NCI-H2196 treated with DMSO at 0.1 percent for 48 hours (cell line): ENCODE results near the gene FOXC1.

Source experiments
- DNase-seq: peaks from one replicate; lab custom pipeline; 2025; ENCODE audit not compliant: unreplicated experiment; lab: John Stamatoyannopoulos, UW

FOXC1 gene

DNA sequence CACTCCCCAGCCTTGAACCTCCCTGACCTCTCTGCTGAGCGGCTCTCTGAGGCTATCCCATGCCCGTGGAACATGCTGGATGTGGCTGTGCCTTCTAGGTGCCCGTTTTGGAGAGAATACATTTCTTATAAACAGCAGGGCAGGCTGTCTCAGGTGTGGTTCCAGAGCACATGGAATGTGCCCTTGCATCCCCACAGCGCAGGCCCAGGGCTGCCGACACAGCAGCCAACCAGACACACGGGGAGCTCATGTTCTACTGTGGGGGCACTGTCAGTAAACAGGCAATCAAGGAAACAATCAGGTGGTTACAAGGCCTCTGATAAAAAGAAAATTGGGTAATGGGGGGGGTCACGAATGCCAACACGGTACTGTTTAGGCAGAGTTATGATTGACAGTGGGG is 30.8 kb downstream of the FOXC1 start:
- DNase-seq = no peak

DNA sequence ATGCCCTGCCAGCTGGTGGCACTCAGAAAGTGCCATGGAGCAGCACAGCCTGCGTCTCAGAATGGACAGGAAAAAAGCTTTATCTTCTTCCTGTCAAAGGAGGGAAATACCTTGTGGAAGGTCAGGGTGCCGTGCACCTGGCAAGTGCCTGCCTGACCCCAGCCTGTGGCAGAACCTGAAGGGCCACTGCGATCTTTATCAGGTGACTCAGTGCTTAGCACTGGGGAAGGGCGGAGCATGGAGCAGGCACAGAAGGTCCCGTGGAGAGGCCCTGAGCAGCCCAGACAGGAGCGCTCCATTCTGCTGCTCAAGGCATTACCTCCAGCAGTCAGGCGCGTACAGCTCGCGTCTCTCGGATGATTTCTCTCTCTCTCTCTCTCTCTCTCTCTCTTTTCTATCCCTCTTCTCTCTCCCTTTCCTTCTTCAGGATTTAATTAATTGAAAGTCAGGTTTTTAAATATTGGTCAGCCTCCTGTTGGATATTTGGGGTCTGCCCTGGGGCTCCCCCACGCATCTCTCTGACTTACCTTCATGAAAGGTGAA is 31.7 kb downstream of the FOXC1 start:
- DNase-seq = no peak

DNA sequence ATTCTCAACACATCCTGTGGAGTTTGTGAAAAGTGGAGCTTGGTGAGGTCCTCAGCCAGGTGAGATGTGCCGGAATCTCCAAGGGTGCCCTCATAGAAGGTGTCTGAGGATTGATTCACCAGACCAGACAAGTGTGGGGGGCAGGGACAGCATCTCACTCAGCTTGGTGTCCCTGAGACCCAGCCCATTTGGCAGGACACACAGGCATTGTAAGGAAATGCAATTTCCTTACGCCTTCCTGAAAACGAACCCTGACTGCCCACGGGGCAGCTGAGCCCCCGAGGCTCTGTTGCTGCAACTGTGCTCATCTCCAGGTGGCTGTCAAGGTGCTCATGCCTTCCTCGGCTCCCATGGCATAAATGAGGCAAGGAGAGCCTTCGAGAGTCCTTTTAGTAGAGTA is 33.4 kb downstream of the FOXC1 start:
- DNase-seq = no peak

DNA sequence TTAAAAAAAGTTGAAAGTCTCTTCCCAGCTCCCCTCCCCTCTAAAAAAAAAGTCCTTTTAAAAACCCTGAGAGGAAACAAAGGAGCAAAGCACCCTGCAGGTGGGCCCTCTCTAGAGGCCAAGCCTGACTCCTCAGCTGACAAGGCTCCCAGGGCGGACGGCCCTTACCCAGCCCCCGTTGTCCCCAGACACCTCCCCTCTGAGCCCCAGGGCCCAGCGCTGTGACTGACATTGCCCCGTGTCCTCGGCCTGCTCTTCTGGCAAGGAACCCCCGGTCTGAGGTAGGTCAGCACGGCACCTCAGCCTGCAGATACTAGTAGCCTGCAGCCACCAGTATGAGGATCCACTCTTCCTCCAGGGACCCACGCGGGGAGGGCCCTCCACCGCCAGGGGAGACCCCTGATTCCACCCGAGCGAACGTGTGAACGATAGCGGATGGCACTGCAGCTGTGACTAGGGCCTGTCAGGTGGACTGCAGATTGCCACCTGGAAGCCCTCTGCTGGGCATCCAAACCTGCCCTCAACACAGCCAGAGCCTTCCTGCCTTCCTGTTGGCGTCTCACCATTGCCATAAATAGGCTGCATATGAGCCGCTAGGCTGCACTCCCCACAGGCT is 34.2 kb downstream of the FOXC1 start:
- DNase-seq = no peak

DNA sequence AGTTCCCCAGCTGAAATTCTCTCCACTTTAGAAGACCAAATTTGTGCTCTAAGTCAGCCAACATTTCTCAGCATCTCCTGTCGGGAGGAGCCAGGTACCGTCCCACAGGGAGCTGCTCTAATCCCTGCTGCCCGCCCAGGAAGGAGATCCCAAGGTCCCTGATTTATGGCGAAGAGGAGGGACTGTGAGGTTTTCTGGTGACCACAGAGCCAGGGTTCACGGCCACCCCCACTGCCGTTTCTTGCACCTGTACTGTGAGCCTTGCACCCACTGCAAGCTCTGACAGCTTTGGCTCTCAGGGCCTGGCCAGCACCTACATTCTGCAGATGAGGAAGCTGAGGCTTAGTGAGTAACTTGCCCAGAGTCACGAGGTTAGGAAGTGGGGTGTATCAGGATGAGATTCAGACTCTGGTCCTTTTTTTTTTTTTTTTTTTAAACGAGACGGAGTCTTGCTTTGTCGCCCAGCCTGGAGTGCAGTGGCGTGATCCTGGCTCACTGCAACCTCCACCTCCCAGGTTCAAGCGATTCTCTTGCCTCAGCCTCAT is 34.9 kb downstream of the FOXC1 start:
- no peak for DNase-seq

DNA sequence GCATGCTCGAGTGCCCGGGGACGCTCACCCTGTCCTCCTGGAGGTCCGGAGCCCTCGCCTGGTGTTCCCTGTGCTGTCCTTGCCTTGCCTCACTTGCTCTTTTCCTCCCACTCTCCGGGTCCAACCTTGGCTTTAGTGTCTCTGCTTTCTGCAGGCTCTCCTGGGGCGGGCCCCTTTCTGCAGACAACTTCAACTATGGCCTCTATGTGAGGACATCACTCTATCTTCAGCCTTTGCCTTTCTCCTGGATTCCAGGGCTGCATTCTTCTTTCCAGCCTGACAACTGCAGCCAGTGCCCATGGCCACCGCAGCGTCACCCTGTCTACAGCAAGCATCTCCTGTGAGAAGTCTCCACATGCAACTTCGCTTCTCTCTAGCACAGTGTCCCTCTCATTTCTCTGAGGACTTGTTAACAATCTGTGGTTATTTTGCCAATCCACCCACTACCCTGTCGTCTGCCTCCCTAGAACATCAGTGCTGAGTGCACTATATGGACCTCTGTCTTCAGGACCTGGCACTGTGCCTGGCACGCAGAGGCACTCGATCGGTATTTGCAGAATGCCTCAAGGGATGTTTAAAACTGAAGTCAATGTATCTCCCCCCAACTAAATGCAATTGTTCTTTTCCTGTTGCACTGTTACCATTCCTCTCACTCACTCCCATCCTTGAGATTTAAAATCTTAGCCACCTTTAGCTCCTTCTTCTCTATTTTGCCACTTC is 35.9 kb downstream of the FOXC1 start:
- DNase-seq = no peak

DNA sequence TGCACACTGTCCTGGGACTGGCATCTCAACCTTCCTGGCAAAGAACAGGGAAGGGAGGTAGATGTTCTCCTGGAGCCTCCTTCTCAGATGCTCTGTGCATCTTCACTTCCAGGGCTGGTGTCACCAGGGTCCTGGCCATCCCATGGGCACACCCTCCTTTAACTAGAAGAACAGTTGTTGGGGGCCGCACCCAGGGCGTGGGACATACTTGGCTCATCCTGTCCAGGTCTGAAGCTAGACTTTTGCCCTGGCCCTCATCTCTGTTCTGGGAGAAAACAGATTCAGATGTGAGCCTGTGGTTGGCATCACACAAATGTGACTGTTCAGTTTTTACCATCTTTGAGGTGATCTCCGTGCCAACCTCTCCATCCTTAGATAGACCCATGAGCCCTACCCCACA is 41.6 kb downstream of the FOXC1 start:
- DNase-seq = no peak

DNA sequence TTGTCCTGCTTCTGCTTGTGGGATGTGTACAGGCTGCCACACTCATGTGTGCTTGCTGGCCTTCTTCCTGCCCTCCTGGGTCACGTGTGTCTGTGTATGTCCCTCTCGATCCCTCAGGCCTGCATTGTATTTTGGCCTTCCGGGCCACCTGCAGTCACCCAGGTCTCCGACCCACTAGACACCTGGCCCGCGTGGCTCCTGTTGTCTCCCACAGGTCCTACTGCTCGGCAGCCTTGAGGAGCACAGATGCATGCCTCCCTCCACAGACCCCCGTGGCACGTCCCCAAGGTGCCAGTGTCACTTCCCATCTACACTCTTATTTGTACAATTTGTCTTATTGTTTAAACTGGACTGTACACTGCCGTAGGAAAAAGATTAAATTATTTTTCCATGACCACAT is 43.1 kb downstream of the FOXC1 start:
- no peak for DNase-seq

DNA sequence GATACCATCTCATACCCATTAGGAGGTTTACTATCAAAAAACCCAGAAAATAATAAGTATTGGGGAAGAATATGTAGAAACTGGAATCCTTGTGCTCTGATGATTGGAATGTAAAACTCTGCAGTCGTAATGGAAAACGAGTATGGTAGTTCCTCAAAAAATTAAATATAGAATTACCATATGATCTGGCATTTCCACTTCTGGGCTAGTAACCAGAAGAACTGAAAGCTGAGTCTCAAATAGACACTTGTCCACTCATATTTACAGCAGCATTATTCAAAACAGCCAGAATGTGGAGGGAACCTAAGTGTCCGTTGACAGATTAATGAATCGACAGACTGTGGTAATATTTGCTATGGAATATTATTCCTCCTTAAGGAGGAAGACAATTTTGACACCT is 44.3 kb downstream of the FOXC1 start:
- no peak for DNase-seq

DNA sequence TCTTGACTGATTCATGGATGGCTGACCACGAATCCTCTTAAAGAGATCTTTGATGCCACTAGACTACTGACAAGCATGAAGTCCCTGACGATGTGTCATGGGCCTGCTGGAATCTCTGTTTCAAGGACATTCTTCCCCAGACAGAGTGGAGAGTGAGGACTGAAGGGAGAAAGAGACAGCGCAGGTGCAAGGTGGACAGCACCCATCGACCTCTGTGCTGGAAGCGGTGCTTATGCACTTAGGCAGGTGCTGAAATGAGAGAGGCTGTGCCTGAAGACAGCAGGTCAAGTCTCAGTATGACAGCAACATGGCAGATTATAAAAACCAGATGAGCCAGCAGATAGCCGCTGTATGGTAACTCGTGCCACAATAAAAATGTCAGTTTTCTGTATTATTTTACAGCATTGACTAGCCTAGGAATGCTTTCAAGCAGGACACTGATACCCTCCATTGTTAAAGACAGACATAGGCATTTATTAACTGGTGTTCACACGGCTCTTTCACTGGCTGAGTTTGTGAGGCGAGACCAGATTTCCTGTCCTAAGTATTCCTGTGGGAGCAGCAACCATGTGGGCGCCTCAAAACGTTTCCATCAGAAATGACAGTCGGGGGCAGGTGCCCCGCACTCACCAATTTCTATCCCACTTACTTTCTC is 47.5 kb downstream of the FOXC1 start:
- DNase-seq = no peak

DNA sequence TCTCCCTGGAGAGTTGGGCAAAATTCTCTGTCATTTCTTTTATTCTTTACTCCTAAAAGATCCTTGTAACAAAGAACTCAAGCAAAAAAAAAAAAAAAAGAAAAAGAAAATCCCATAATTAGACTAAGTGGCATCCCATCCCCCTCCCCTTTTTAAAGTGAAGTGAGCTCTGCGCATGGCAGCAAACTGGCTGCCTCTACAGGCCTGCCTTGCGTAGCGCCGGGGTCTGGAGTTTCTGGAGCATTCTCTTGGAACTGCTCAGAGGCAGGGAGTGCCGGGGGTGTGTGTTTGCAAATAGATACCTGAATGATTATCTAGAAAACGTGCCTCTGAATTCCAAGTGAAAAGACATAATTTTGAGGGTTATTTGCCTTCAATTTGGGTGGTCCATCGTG is 48.1 kb downstream of the FOXC1 start:
- no peak for DNase-seq

DNA sequence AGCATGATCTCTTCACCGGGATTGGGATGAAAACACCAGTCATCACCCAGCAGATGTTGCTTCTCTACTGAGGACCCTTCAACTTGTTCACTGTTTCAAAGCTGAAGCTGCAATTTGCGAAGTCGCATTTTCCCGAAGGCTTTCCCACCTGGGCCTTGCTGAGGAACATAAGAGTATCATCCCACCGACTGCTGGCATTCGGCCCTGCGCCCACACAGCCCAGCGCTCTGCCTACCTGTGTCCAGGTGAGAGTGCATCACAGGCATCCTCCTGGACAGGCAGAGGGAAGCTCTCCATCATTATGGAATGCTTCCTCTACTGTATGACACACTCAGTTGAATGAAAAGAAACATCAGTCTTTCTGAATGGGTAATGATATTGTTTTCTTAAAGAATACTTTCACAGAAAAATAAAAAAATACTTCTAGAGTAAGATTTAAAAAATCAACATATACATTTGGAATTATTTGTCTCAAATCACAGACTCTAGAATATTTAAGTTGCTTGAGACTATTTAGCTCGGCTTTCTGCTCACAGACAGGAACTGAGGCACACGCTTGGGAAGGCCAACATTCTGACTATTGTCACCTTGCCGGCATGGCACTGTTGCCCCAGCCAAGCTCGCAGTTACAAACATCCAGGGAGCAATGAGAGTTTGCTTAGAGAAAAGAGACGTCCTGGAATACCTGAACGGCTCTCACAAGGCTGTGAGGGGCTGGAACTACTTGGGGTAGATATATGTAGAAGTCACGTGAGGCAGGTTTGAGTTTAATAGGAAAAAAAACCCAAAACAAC is 48.7 kb downstream of the FOXC1 start:
- DNase-seq = no peak

DNA sequence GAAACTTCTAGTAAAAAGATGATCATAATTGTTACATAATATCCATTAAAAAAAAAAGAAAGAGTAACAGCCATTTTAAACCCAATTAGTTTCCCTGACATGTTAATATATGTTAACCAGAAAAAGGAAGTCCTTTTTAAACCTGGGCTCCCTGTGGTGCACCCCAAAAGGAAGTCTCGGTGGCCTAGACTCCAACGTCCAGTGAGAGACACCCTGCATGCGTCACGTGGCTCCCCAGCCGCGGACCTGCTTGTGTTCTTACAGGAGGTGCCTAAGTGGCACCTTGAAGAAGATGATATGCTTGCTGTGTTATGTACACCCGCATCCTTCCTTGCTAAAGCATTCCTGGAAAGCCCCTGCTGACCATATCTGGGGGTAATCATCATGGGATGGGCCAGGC is 50.1 kb downstream of the FOXC1 start:
- no peak for DNase-seq

DNA sequence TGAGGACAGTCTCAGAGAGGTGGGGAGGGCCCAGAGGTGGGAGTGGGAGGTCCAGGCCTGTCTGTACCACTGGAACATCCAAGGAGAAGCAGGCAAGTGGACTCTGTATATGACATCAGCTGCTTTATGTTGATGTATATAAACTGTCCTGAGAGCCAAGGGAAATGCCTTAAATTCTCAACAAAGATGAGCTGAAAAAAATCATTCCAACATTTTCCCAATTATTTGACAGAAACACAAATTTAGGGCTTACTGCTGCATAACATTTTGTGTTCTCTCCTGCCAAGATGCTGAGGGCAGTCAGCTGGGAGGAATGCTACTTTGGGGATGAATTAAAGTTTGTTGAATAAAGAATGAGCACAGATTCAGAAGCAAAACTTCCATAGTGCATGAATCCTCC is 52.8 kb downstream of the FOXC1 start:
- DNase-seq = no peak
